Cardiac fibroblast (primary cell): ENCODE data around the gene KDR.

Source experiments
- DNase-seq, 2 donors: peaks; one replicate each; pipeline versions ENCODE4 v3.0.0 to v3.0.0-alpha.2; 2010; ENCODE audit warnings: low read depth in 2 of 2
- H3K4me3 ChIP-seq, 2 donors: replicated peaks in 1 of 2; 1 replicate in 1 of 2; 2 replicates in 1 of 2; pipeline ENCODE4 v1.5.1; 2011; ENCODE audit warnings: low read depth in 2 of 2, low read length in 2 of 2, mild to moderate bottlenecking in 2 of 2, moderate library complexity in 1 of 2
- TF ChIP-seq, protein P1 (sequence below): IDR thresholded peaks from one replicate; pipeline ENCODE4 v1.5.1; 2011; ENCODE audit warnings: low read depth, mild to moderate bottlenecking, low read length, inconsistent platforms

The KDR gene

DNA sequence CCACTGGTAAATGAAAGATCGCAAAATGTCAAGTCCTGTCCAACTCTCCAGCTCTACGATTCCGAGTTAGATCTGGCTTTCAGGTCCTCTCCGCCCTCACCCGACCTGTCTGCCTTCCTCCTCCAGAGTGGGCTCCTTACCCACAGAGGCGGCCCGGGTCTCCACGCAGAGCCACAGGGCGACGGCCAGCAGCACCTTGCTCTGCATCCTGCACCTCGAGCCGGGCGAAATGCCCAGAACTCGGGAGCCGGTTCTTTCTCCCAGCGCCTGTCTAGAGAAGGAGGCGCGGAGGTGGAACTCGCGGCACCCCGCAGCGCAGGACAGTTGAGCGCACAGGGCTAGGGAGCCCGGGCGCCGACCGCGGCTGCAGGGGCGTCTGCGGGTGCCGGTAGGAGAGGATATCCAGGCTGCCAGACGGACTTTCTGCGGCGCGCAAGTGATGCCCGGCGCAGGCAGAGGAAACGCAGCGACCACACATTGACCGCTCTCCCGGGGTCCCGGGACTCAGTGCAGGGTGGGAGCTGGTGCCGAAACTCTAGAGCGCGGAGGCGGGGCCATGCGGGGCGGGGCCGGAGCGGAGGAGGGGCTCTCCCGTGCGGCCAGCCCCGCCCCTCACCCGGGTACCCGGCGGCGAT is at the start of gene KDR:
KDR (minus strand) TSS at position 509 of the 635 bp plus-strand sequence; CDS start at position 207, 302 bp downstream.
- peak within 1 kb of the TSS; percentile 80 to 88 for H3K4me3 ChIP-seq
- TF ChIP-seq, protein P1, sequence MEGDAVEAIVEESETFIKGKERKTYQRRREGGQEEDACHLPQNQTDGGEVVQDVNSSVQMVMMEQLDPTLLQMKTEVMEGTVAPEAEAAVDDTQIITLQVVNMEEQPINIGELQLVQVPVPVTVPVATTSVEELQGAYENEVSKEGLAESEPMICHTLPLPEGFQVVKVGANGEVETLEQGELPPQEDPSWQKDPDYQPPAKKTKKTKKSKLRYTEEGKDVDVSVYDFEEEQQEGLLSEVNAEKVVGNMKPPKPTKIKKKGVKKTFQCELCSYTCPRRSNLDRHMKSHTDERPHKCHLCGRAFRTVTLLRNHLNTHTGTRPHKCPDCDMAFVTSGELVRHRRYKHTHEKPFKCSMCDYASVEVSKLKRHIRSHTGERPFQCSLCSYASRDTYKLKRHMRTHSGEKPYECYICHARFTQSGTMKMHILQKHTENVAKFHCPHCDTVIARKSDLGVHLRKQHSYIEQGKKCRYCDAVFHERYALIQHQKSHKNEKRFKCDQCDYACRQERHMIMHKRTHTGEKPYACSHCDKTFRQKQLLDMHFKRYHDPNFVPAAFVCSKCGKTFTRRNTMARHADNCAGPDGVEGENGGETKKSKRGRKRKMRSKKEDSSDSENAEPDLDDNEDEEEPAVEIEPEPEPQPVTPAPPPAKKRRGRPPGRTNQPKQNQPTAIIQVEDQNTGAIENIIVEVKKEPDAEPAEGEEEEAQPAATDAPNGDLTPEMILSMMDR: no peak
- DNase-seq: peak; percentile 50 to 60

DNA sequence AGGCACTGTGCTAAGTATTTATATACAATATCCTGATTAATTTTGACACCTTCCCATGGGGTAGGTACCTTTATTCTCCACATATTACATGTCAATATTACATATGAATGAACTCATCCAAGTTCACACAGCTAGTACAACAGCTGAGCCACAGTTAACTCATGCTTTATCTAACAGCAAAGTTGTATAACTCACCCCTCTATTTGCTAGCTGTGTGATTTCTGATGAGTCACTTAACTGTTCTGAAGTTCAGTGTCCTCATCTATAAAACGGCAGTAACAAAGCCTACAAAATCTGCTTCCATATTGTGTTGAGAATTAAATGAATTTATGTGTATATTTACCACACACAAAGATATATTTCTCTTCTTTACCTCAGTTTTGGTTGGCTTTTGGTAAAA is 48.2 kb upstream of the KDR start:
- peak; percentile 71 to 92 for DNase-seq

DNA sequence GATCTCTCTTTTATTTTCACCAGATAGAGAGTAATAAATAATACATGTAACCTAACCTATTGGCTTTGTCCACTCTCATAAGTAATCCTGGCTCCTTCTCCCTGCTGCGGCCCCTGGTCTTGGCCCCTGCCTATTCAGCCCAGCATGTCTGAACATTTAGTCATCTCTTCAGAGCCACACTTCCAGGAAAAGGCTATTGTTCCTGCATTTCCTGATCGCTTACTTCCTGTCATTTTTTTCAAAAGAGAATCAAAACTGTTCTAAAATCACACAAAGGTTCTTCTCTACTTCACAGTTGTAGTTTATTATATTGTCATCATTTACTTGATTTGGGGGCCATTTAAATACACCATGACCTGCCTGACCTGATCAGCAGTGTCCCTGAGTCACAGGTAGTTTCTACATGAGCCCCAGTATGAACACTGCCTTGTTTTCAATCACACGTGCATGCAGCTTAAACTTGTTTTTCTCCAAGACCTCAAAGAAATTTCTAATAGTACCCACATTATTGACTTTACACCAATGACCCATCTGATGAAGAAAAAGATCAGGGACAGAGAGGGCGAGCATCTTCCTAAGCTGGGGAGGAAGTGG is 47.4 kb upstream of the KDR start:
- TF ChIP-seq, protein P1: no peak
- no peak overlapping the region for H3K4me3 ChIP-seq
- DNase-seq: peak; percentile 88 to 89

More for the DNA sequence above, 48.2 kb upstream of the KDR start:
- TF ChIP-seq, protein P1: no peak
- no peak overlapping the region for H3K4me3 ChIP-seq

DNA sequence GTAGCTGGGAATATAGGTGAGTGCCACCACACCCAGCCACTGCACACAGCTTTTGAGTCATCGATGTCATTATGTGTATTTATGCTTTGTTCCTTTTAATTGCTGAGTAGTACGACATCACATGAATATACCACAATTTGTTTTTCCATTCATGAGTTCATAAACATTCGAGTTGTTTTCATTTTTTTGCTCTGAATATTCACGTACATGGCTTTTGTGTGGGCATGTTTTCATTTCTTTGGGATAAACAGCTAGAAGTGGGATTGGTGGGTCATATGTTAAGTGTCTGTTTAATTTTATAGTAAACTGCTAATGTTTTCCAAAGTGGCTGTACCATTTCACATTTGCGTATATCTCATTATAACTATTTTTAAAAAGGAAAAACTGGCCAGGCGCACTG is 45.1 kb upstream of the KDR start:
- TF ChIP-seq, protein P1: no peak
- no peak for DNase-seq
- H3K4me3 ChIP-seq: no peak overlapping the region

DNA sequence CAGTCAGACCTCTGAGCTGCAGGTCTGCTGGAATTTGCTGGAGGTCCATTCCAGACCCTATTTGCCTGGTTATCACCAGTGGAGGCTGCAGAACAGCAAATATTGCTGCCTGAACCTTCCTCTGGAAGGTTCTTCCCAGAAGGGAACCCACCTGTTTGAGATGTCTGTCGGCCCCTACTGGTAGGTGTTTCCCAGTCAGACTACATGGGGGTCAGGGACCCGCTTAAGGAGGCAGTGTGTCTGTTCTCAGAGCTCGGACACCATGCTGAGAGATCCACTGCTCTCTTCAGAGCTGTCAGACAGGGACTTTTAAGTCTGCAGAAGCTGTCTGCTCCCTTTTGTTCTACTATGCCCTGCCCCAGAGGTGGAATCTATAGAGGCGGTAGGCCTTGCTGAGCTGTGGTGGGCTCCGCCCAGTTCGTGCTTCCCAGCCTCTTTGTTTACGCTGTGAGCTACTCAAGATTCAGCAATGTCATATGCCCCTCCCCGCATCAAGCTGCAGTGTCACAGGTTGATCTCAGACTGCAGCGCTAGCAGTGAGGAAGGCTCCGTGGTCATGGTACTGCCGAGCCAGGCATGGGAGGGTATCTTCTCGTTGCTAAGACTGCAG is 44.1 kb upstream of the KDR start:
- H3K4me3 ChIP-seq: no peak overlapping the region
- peak; percentile 18 to 70 for DNase-seq
- TF ChIP-seq, protein P1: no peak

DNA sequence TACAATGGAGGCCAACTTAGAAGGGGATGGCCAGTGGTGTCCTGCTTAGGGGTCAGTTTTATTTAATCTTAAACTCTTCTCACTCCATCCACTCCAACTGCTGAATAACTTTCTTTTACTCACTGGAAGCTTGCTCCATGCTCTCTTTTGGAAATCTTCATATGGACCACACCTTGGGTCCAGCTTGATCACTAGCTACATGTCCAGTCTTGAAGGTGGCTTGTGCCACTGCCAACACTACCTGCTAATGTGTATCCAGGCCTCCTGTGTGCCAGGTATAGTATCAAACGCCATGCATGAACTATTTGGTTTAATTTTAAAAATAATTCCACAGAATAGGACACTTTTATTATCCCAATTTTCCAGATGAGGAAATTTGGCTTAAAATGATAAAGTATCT is 37.0 kb upstream of the KDR start:
- no peak overlapping the region for H3K4me3 ChIP-seq
- TF ChIP-seq, protein P1: no peak
- no peak for DNase-seq
